Prostate gland (tissue), 2 donors: Measurements from ENCODE around the gene H6PD. TPM values are rescaled to one million over a fixed set of nuclear protein-coding genes. Genes with fewer than 3 reads are reported as not detected.

Experiments
- DNase-seq: peaks from one replicate; pipeline ENCODE4 v3.0.0-alpha.2; 2019; ENCODE audit warnings: low spot score
- H3K27ac ChIP-seq, 2 donors: fragments of 200-600 bp; sonication (generic); 2 replicates each; pipeline ENCODE4 v1.5.1; 2017 to 2019
- H3K27me3 ChIP-seq: fragments of 200-600 bp; sonication (generic); replicated peaks from 2 replicates; pipeline ENCODE4 v1.5.1; 2019; ENCODE audit not compliant: insufficient read depth
- H3K36me3 ChIP-seq, 2 donors: fragments of 200-600 bp; sonication (generic); 1 replicate in 1 of 2; 2 replicates in 1 of 2; pipeline versions ENCODE4 v1.5.1 to v1.8.1; 2017 to 2019
- H3K4me1 ChIP-seq: fragments of 200-600 bp; sonication (generic); replicated peaks from 2 replicates; pipeline ENCODE4 v1.5.1; 2019
- H3K4me3 ChIP-seq, 2 donors: fragments of 200-600 bp; sonication (generic); 2 replicates each; pipeline ENCODE4 v1.5.1; 2017 to 2019
- H3K9me3 ChIP-seq: fragments of 200-600 bp; sonication (generic); 2 replicates; pipeline ENCODE4 v1.5.1; 2017
- CTCF ChIP-seq, 4 experiments: fragments of 200-600 bp in 2 of 4; fragments of 450-650 bp in 2 of 4; sonication (generic) in 2 of 4; IDR thresholded peaks; 1 replicate in 3 of 4; 2 replicates in 1 of 4; pipeline ENCODE4 v1.5.1; 2016 to 2019; ENCODE audit warnings: antibody characterized with exemption in 4 of 4, mild to moderate bottlenecking in 2 of 4, moderate library complexity in 2 of 4
- POLR2A ChIP-seq: fragments of 450-650 bp; IDR thresholded peaks from one replicate; pipeline ENCODE4 v1.6.1; 2016; ENCODE audit warnings: antibody characterized with exemption, mild to moderate bottlenecking
- POLR2AphosphoS5 ChIP-seq: sonication (generic); formaldehyde crosslinking; IDR thresholded peaks from one replicate; pipeline ENCODE4 v1.6.1; 2017; ENCODE audit warnings: antibody characterized with exemption
- WGBS: methylation state at CpG from one replicate; pipeline ENCODE4 v1.1.5; 2018; 5-methylcytosine and 5-hydroxymethylcytosine counted together
- intact Hi-C: fragments of 100-400 bp; cut with DNase I; formaldehyde crosslinking; loops from one replicate; pipeline ENCODE4 v1.14.2; 2022
- total RNA-seq, 2 donors: library from RNA; depleted of rRNA; stranded (reverse); fragments of >200 nt; gene quantifications; one replicate each; pipeline ENCODE4 v1.1.0, GENCODE V29; 2016

The H6PD gene
- total RNA-seq, 2 donors from 2014 or later, result 52.8 to 88.8 TPM

GRCh38 chr1:9251501-9251900 lies 16.9 kb downstream of the H6PD start:
- Histone ChIP-seq H3K4me1 (peaks cover 20% of the 10 kb centered on the region), H3K9me3 (no peaks in the 10 kb centered on the region), H3K4me3 (no peak overlapping the region), H3K27ac (peak overlapping the region; percentile 72 to 82), H3K36me3 (no peaks in the 10 kb centered on the region), H3K27me3 (no peaks in the 10 kb centered on the region)
- WGBS, result 48% methylated on average over 6 of the region's 6 CpGs
- intact Hi-C loops, result no loop called here
- TF ChIP-seq POLR2AphosphoS5 (no peak), CTCF (IDR thresholded peaks at IDR 0.05) (no peak), POLR2A (no peak)
- no peak for DNase-seq

GRCh38 chr1:9253004-9253403 lies 18.4 kb downstream of the H6PD start:
- Histone ChIP-seq H3K36me3 (no peaks in the 10 kb centered on the region), H3K27ac (peak overlapping the region in 1 of 2 donors; percentile 82)

GRCh38 chr1:9253453-9254105 lies 19.0 kb downstream of the H6PD start:
- Histone ChIP-seq H3K9me3 (no peaks in the 10 kb centered on the region), H3K4me1 (peaks cover 20% of the 10 kb centered on the region), H3K36me3 (no peaks in the 10 kb centered on the region), H3K4me3 (no peak overlapping the region), H3K27me3 (no peaks in the 10 kb centered on the region), H3K27ac (no peak overlapping the region)
- intact Hi-C loops, result no loop called here
- TF ChIP-seq CTCF (IDR thresholded peaks at IDR 0.05) (no peak), POLR2A (no peak), POLR2AphosphoS5 (no peak)
- DNase-seq, result no peak
- 64% methylated on average over 10 of the region's 10 CpGs for WGBS

More at GRCh38 chr1:9253004-9253403, 18.4 kb downstream of the H6PD start:
- Histone ChIP-seq H3K9me3 (no peaks in the 10 kb centered on the region), H3K4me3 (no peak overlapping the region), H3K27me3 (no peaks in the 10 kb centered on the region), H3K4me1 (peaks cover 20% of the 10 kb centered on the region)
- 44% methylated on average over 8 of the region's 8 CpGs for WGBS
- DNase-seq, result no peak
- TF ChIP-seq POLR2AphosphoS5, result no peak
- no peak for TF ChIP-seq POLR2A
- no peak for TF ChIP-seq CTCF (IDR thresholded peaks at IDR 0.05)
- intact Hi-C loops, result no loop called here

GRCh38 chr1:9256332-9256731 lies 21.8 kb downstream of the H6PD start:
- Histone ChIP-seq H3K27ac (no peak overlapping the region), H3K9me3 (no peaks in the 10 kb centered on the region), H3K4me3 (no peak overlapping the region), H3K36me3 (no peaks in the 10 kb centered on the region), H3K4me1 (peaks cover 4% of the 10 kb centered on the region), H3K27me3 (no peaks in the 10 kb centered on the region)
- WGBS, result 90% methylated on average over 7 of the region's 7 CpGs
- no peak for DNase-seq
- intact Hi-C loops, result no loop called here
- TF ChIP-seq POLR2AphosphoS5 (no peak), CTCF (IDR thresholded peaks at IDR 0.05) (no peak), POLR2A (no peak)

- Histone ChIP-seq H3K36me3 (peaks cover under 1 to 10% of the 10 kb centered on the region in 2 donors), H3K27me3 (no peaks in the 10 kb centered on the region), H3K27ac (no peak overlapping the region), H3K9me3 (no peaks in the 10 kb centered on the region), H3K4me1 (peaks cover 4% of the 10 kb centered on the region), H3K4me3 (no peak overlapping the region)
- no peak for DNase-seq
- intact Hi-C loops, result no loop called here
- 94% methylated on average over 22 of the region's 22 CpGs for WGBS
- TF ChIP-seq POLR2AphosphoS5 (no peak), POLR2A (no peak), CTCF (IDR thresholded peaks at IDR 0.05) (no peak)
Measured at GRCh38 chr1:9257851-9258250, 23.3 kb downstream of the H6PD start.
